Measurements from ENCODE around the gene MAML3.

DNA sequence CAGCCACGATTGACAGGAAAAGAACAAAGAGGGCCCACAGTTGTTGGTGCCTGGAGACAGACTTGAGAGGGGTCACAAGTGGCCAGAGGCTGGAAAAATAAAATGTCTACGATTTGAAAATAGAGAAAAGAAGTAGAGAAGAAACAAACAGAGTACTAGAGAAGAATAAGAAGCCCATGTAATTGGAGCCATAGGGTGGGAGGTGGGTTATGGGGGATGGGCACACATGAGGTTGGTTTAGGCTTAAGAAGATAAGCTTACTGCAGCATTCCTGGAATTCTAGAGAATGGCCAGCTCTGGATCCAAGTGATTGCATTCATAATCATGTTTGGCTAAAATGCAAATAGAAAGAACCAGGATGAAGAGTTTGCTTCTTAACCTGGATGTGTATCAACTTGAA is 210.7 kb downstream of the MAML3 start:
- no peak for TF ChIP-seq POLR2A (IDR thresholded peaks at IDR 0.05)
- TF ChIP-seq, protein P1, sequence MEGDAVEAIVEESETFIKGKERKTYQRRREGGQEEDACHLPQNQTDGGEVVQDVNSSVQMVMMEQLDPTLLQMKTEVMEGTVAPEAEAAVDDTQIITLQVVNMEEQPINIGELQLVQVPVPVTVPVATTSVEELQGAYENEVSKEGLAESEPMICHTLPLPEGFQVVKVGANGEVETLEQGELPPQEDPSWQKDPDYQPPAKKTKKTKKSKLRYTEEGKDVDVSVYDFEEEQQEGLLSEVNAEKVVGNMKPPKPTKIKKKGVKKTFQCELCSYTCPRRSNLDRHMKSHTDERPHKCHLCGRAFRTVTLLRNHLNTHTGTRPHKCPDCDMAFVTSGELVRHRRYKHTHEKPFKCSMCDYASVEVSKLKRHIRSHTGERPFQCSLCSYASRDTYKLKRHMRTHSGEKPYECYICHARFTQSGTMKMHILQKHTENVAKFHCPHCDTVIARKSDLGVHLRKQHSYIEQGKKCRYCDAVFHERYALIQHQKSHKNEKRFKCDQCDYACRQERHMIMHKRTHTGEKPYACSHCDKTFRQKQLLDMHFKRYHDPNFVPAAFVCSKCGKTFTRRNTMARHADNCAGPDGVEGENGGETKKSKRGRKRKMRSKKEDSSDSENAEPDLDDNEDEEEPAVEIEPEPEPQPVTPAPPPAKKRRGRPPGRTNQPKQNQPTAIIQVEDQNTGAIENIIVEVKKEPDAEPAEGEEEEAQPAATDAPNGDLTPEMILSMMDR (IDR thresholded peaks at IDR 0.05), result no peak
- no peak for TF ChIP-seq EP300 (IDR thresholded peaks at IDR 0.05)

All from suprapubic skin (tissue), 3 donors.